ENCODE data around the gene RAET1G.

The RAET1G gene

DNA sequence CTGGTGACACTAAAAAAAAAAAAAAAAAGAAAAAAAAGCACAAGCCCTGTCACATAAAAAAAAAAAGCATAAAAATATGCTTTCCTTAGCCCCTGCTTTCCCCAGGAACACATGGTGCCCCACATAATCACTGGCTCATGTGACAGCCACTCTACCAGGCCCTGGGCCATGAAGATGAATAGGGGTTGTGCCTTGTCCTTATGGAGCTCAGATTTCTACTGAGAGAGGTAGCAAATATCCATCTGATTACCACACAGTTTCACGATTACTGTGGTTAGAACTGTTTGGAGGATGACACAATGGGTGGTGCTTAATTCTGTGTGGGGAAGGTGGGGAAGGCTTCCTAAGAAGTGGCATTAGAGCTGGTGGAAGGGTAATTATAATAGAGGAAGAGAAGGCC, 34.3 kb downstream of the RAET1G start:
- POLR2A ChIA-PET = no interaction called here
- H3K4me3 ChIP-seq (ENCODE audit: low read depth, low read length) = no peak overlapping the region
- TF ChIP-seq CTCF (IDR thresholded peaks at IDR 0.05; ENCODE audit: insufficient read depth, low read length, missing control alignments) = no peak
- DNase-seq (ENCODE audit: low read depth, low spot score) = no peak
- CTCF ChIA-PET = interaction anchor here (1.0 to 1.2 kb wide), 2 partner anchors 27 to 55 kb away, joined by 3 read pairs; no protein-coding TSS in a partner anchor

DNA sequence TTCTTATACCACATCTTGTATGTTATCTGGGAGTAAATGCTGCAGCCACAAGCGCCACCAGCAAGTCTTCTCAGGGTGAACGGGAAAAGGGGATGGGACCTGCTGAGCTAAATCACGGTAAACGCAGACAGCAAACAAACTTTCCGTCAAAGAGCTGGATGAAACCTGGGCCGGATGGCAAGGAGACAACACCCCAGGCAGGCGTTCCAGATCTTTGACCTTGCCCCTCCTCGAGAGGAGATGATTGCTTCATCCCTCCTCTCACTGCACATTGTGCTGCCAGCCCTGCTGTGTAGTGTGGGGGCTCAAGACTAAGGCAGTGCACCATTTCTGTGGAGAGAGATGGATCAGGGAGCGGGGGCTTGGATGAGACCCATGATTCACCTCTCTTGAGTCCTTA, 34.8 kb downstream of the RAET1G start:
- no peak for TF ChIP-seq CTCF (IDR thresholded peaks at IDR 0.05; ENCODE audit: insufficient read depth, low read length, missing control alignments)
- ChIA-PET CTCF (interaction anchor here (1.2 kb wide), 1 partner anchor 54 kb away, joined by 3 read pairs; no protein-coding TSS in a partner anchor), POLR2A (no interaction called here)
- no peak for DNase-seq (ENCODE audit: low read depth, low spot score)
- no peak overlapping the region for H3K4me3 ChIP-seq (ENCODE audit: low read depth, low read length)

DNA sequence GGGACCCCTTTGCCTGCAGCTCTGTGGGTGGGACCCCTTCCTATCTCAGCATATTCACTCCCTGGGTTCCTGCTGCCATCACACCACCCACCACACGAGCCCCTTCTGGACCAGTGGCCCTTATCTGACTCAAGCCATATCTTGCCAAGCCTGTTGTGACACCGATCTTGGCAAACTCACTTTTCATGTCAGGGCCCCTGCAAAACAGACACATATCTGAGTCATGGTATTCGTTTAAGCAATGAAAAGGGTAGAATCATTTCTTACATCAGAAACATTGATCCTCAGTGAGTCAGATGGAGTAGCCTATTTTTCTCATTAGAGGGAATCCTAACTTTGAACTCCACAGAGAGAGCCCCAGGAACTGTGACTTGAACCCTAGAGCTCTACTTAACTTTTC, 35.6 kb downstream of the RAET1G start:
- ChIA-PET POLR2A (no interaction called here), CTCF (no interaction called here)
- H3K4me3 ChIP-seq (ENCODE audit: low read depth, low read length) = no peak overlapping the region
- no peak for TF ChIP-seq CTCF (IDR thresholded peaks at IDR 0.05; ENCODE audit: insufficient read depth, low read length, missing control alignments)
- no peak for DNase-seq (ENCODE audit: low read depth, low spot score)

DNA sequence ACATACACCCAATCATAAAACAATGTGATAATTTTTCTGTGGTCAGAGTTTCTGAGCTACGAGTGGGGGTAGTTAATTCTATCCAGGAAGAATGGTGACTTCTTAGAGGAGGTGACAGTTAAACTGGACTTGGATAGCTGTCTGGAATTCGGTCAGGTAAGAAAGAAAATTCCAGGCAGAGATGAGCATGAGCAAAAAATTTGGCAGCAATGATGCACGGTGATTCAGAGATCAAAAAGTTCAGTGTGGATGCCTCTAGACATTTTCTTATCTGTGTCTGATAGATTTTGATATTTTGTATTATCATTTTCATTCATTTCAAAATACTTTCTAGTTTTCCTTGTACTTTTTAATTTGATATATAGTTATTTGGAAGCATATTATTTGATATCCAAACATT, 37.0 kb downstream of the RAET1G start:
- no peak overlapping the region for H3K4me3 ChIP-seq (ENCODE audit: low read depth, low read length)
- no peak for TF ChIP-seq CTCF (IDR thresholded peaks at IDR 0.05; ENCODE audit: insufficient read depth, low read length, missing control alignments)
- ChIA-PET CTCF (interaction anchor here (1.1 to 1.3 kb wide), 2 partner anchors 27 to 46 kb away, joined by 3 to 4 read pairs; no protein-coding TSS in a partner anchor), POLR2A (no interaction called here)
- no peak for DNase-seq (ENCODE audit: low read depth, low spot score)

DNA sequence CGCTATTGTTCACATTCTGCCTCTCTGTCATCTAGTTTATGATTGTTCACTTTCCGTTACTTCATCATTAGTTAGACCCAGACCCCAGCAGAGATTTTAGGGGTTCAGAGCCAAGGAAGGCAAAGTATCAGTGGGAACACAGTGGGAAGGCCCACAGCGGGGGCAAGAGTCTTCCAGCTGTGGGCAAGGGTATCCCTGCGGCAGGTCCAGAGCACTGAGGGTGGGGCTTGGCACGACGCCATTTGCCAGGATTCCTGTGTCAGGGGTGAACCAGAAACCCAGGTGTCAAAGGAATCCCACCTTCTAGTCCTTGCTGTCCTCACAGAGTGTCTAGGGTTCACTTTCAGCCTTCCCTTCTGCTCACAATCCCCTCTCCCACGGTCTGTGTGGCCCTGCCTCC, 38.3 kb downstream of the RAET1G start:
- no peak for DNase-seq (ENCODE audit: low read depth, low spot score)
- POLR2A ChIA-PET = no interaction called here
- no peak for TF ChIP-seq CTCF (IDR thresholded peaks at IDR 0.05; ENCODE audit: insufficient read depth, low read length, missing control alignments)
- no peak overlapping the region for H3K4me3 ChIP-seq (ENCODE audit: low read depth, low read length)
- CTCF ChIA-PET = interaction anchor here (1.0 kb wide), 1 partner anchor 19 kb away, joined by 3 read pairs; no protein-coding TSS in a partner anchor

- TF ChIP-seq CTCF (IDR thresholded peaks at IDR 0.05; ENCODE audit: insufficient read depth, low read length, missing control alignments) = no peak
- ChIA-PET CTCF (interaction anchor here (1.0 kb wide), 1 partner anchor 19 kb away, joined by 3 read pairs; no protein-coding TSS in a partner anchor), POLR2A (no interaction called here)
- no peak overlapping the region for H3K4me3 ChIP-seq (ENCODE audit: low read depth, low read length)
- no peak for DNase-seq (ENCODE audit: low read depth, low spot score)
Observed at GRCh38 chr6:149884215-149884614, 38.7 kb downstream of the RAET1G start.

Measured in AG04449 (cell line).